Bone marrow (tissue), 2 donors: Measurements from ENCODE around the gene ZBTB20.

Source experiments
- DNase-seq, 2 donors: peaks; one replicate each; lab custom pipeline; 2025; lab: John Stamatoyannopoulos, UW

The ZBTB20 gene

DNA sequence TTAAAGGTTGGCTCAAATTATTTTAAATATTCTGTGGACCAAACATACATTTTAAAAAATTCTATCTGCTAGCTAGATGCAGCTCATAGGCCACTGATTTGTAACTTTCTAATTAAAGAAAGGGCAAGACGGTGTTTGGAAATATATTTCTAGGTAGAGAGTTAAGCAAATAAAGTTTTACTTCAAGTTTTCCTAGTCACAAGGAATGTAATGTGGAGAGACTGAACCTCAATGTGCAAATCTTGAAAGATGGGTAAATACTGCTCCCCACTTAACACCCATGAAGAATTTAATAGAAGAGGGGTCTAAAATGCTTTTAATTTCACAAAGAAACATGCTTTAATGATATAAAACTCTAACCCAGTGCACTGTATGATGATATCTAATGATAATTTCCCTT is 678.0 kb downstream of the ZBTB20 start:
- DNase-seq, result no peak

DNA sequence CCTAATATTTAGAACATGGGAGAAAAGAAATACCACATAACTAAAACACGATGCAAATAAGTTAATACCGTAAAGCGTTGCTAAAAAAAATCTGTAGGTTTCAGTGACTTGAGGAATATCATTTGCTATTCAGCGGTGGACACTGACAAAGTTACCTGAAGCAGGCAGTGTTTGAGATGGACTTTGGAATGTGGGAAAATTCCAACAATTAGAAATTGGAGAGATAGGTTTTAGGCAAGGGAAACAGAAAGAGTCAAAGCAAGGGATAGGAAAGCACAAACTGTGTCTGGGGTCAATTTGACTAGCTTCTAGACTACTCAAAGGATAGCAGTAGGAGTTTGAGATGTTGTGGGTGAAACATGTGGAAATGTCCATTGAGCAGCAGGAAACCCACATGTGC is 680.3 kb downstream of the ZBTB20 start:
- DNase-seq, result no peak

GRCh38 chr3:114466251-114466650 is 680.8 kb downstream of the ZBTB20 start:
- no peak for DNase-seq

DNA sequence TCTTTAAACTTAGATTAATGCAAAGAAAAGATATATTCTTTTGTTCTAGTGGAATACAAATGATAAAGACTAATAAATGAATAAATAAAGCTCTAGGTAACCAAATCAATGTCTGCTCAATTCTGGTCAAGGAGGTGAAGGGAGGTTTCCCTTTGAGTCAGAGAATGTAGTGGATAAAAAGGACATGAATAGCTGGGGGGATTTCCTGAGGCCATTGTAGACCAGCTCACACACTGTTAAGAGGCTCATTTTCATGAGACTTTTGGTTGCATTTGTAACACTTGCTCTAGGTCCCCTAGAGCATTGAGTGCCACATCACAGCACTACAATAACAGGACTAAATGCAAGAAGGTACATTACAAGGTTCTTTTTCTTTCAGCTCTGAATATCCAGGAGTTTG is 682.5 kb downstream of the ZBTB20 start:
- no peak for DNase-seq

GRCh38 chr3:114462750-114463149 is 684.3 kb downstream of the ZBTB20 start:
- DNase-seq, result no peak

DNA sequence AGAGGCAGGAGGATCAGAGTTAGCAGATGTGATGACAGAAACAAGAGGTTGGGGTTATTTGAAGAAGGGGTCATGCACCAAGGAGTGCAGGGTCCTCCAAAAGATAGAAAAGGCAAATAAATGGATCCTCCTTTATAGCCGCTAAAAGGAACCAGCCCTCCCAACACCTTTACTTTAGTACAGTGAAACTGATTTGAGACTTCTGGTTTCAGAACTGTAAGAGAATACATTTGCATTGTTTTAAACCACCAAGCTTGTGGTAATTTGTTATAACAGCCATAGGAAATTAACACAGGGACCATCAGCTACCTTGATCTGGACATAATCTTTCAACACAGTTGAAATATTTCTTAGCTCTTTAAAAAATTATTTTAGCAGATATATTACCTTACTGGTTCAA is 686.6 kb downstream of the ZBTB20 start:
- no peak for DNase-seq

DNA sequence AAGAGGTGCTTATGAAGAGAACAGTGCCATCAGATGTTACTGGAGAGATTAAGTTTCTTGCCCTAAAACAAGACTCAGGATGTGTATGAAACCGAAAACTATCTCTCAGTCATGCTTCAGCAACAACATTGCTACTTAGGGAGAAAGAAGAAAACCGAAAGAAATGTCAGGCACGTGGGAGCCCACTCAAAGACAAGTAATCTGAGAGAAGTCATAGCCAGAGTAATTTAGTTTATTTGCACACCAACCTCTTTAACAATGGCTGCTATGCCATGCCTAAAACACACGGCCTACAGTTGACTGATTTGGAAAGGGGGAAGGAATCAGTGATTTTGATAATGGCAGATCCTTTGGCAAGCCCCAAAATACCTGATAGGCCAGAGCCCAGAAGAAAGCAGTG is 690.3 kb downstream of the ZBTB20 start:
- DNase-seq, result no peak

- DNase-seq, result no peak
These were observed 691.7 kb downstream of the ZBTB20 start for GRCh38 chr3:114455432-114455831.

- no peak for DNase-seq
These were observed 692.4 kb downstream of the ZBTB20 start for GRCh38 chr3:114454551-114455251.

GRCh38 chr3:114453361-114453780 is 693.7 kb downstream of the ZBTB20 start:
- no peak for DNase-seq

- no peak for DNase-seq
These were observed 694.2 kb downstream of the ZBTB20 start for GRCh38 chr3:114452937-114453336.

- DNase-seq, result no peak
These were observed 694.8 kb downstream of the ZBTB20 start for GRCh38 chr3:114452256-114452655.

DNA sequence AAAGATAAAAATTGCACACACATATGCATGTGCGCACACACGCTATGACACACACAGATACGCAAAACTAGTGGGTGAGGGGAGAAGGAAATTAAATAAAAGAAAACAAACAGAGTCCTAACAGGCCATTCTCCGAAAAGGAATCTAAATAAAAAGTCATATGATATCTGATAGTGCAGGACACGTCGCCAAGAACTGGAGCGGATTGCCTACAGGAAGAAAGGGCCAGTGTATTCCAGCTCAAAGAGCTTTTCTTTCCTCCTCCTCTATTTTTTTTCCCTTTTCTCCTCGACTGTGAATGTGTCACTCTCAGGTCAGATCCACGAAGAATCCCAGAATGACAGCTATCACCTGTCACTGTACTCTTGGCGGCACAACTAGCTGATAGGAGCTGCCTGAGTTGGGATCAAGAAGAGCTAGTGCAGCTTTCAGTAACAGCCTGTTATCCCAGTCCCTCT is 695.5 kb downstream of the ZBTB20 start:
- no peak for DNase-seq

DNA sequence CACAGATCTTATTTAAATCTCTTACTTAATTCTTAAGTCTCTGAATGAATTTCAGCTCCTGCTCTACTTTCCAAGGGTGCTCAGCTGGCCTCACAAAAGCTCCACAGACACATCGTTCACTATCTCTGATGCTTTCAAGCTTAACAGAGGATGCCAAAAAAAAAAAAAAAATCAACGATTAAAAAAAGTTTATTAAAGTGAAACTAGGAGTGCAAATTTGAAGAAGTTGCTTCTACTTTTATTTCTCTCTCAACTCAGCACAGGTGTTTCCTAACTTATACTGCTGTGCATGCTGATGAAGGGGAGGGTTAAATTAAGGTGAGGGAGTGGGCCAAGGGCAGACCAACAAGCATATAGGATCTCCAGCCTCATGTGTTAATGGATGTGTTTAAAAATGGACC is 696.0 kb downstream of the ZBTB20 start:
- no peak for DNase-seq

- DNase-seq, result no peak
These were observed 697.0 kb downstream of the ZBTB20 start for GRCh38 chr3:114450008-114450596.

- DNase-seq, result no peak
These were observed 697.6 kb downstream of the ZBTB20 start for GRCh38 chr3:114449271-114450007.

DNA sequence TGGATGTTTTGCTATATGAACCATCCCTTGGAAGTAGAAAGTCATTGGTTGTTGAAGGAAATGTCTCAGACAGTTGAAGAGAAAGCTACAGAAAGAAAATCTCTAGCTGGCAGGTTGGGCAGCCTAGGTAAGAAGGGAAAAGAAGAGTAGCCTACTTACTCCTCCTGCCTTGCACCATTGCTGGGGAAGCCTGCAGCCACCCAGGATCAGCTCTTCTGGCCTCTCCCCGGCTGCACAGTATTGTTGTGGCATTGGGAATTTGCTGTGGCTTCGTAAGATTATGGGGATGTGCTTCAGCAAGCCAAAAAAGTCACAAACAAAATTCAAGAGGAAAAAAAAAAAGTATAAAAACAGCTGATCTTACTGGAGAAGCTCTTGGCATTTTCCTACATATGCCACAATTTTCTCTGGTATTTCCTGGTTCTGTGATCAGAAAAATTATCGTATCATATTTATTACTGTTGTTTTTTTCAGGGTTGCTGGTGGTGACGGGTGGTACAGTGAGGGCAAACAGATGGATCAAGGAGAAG is 699.1 kb downstream of the ZBTB20 start:
- no peak for DNase-seq

DNA sequence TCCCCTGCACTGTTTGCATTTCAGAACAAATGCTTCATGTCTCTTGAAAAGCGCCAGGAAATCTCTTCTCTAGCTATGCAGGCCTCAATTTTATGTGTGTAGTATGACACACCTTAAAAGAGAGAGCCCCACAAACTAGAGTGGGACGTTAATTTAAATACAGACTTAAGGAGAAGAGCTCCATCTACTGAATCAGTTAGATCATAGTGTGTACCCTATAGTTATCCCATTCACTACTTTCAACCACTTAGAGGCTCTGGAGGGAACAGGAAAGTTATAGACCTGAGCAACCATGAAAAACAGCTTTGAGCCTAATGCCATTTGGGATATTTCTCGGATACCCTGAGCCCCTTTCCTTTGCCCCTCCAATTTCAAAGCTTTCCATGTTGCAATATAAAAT is 699.5 kb downstream of the ZBTB20 start:
- no peak for DNase-seq

DNA sequence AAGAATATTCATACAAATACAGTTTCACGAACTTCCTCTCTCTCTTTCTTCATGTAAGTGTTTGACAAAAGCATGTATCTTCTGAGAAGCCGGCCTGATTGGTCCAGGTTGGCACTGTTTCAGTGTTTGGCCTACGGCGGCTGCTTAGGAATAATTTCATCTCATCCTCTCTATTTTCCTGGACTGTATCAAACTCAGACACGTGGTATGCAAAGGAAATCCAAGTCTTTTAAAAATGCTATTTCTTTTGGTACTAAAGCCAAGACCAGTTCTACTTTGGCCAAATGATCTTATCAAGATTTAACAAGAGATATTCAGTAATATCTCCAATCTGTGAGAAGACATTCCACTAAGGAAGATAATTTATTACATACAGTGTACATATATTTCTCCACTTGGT is 700.5 kb downstream of the ZBTB20 start:
- no peak for DNase-seq

- DNase-seq, result no peak
These were observed 701.9 kb downstream of the ZBTB20 start for GRCh38 chr3:114445233-114445632.

DNA sequence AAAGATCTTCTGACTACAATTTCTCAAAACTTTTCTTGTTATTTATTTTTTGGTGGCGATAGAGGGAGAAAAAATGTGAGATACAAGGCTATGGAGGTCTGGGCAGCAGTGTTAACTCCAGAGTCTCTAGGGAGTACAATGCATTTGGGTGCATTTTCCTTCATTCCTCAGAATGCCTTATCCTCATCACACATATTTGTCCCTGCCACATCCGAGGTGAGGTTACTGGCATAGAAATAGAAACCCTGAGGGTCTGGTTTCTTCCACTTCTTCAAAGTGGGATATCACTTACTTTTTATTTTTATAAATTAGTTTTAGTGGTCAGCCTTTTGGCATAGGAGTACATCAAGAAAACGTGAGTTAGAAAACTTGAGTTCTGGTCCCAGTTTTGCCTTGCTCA is 702.9 kb downstream of the ZBTB20 start:
- no peak for DNase-seq

GRCh38 chr3:114442246-114442645 is 704.8 kb downstream of the ZBTB20 start:
- DNase-seq, result no peak

GRCh38 chr3:114441386-114441785 is 705.7 kb downstream of the ZBTB20 start:
- no peak for DNase-seq
